DMS79 treated with DMSO at 0.1 percent for 48 hours (cell line): ENCODE data around the gene LCP1.
"Not testable (repeated sequence)": the region's sequence is repeated elsewhere in the genome, so short reads cannot be mapped to it uniquely, and the experiment has no call there.

ENCODE experiments used
- DNase-seq: peaks from one replicate; lab custom pipeline; 2025; lab: John Stamatoyannopoulos, UW

The LCP1 gene, protein sequence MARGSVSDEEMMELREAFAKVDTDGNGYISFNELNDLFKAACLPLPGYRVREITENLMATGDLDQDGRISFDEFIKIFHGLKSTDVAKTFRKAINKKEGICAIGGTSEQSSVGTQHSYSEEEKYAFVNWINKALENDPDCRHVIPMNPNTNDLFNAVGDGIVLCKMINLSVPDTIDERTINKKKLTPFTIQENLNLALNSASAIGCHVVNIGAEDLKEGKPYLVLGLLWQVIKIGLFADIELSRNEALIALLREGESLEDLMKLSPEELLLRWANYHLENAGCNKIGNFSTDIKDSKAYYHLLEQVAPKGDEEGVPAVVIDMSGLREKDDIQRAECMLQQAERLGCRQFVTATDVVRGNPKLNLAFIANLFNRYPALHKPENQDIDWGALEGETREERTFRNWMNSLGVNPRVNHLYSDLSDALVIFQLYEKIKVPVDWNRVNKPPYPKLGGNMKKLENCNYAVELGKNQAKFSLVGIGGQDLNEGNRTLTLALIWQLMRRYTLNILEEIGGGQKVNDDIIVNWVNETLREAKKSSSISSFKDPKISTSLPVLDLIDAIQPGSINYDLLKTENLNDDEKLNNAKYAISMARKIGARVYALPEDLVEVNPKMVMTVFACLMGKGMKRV

DNA sequence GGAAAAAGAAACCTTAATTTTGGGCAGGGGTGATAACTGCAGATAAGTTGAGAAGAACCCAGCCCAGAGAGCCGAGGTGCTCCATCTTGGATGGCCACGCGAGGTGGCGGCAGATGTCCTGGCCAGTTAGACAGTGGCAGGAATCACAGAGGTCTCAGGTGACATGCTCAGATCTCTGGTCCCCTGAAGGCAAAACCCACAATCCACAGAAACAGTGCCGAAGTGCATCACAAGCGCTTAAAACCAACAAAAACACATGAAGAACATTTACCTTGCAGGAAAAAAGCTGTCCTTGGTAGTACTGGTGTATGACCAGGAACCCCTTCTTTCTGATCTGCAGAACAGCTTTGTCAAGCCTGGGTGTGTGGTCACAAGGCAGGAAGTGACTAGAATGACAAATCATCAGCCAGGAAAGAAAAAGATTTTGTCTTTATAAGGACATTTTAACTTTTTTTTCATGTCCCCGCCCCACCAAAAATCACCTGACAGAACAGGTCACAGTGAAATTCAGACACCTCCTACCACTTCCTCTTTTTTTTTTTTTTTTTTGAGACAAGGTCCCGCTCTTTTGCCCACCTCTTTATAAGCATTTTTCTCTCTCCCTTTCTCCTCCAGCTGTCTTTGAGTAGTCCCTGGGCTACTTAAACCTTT lies at the start of gene LCP1:
Gene LCP1 (minus strand): TSS at position 338 of the 651 bp plus-strand sequence. CDS start 22,515 bp downstream, outside the sequence.
- DNase-seq: no peak

DNA sequence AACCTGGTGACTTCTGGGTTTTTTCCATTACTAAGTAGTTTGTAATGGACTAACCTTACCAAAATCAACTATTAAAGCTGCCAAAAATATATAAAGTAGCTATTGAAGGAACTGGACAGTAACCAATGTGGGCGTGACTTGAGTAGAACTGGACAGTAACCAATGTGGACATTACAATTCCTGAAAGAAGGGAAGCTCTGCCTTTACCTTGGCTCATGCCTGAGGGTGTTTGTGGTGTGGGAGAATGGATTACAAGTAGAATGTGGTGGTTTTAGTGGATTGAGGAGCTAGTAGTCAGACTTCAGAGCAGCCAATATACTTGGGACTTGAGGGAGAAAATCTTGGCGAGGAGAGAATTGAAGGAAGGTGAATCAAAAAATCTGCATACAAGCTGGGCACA lies 47.3 kb upstream of the LCP1 start:
- no peak for DNase-seq

GRCh38 chr13:46220234-46220633 lies 38.3 kb upstream of the LCP1 start:
- DNase-seq: not testable (repeated sequence)

DNA sequence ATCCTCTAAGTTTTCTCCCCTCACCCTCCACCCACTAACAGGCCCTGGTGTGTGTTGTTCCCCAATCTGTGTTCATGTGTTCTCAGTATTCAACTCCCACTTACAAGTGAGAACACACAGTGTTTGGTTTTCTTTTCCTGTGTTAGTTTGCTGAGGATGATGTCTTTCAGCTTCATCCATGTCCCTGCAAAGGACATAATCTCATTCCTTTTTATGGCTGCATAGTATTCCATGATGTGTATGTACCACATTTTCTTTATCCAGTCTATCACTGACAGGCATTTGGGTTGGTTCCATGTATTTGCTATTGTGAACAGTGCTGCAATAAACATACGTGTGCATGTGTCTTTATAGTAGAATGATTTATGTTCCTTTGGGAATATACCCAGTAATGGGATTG lies 32.8 kb upstream of the LCP1 start:
- not testable (repeated sequence) for DNase-seq

GRCh38 chr13:46213242-46213641 lies 31.3 kb upstream of the LCP1 start:
- peak; percentile 10 for DNase-seq

DNA sequence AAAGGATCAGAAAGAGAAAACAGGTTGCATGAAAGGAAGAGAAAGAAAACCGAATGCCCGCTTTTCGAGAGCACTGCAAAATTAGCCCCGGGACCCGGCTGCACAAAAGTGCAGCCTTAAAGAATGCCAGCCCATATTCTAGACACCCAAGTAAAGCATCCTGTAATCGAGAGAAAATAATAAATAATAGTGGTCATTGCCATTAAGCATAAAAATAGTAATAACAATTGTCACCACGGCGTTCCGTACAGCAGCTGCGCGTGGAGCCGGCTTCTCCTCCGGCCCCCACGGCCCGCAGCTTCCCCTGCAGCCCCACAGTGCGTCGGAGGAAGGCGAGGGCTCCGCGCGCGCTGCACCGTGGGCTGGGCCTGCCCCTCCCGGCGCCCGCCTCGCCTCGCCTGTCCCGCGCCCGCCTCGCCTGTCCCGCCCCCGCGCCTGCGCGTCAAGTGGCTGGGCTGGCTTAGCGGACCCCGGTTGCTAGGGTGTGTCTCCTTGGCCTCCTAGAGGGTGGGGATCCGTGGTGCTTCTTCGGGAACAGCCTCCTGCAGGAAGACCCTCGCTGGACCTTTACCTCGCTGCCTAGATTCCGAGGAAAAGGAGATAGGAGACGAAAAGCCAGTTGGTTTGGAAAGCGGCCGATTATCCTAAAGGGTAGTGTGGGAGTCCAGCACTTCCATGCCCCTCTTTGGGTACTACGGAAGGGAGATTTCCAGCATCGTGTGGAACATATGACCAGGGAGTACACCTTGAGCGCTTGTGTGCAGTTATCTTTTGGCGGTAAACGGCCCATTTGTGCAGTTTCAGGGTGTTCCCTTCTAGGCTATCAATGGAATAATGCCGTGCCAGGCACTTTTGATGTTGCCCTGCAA lies 29.7 kb upstream of the LCP1 start, which contains the start of gene LRRC63:
Gene LRRC63 (plus strand): TSS at position 446 of the 869 bp plus-strand sequence. CDS start 1,107 bp downstream, outside the sequence.
- DNase-seq: peak; percentile 64

- peak; percentile 38 for DNase-seq
Measured at GRCh38 chr13:46211116-46211482, 29.1 kb upstream of the LCP1 start.

DNA sequence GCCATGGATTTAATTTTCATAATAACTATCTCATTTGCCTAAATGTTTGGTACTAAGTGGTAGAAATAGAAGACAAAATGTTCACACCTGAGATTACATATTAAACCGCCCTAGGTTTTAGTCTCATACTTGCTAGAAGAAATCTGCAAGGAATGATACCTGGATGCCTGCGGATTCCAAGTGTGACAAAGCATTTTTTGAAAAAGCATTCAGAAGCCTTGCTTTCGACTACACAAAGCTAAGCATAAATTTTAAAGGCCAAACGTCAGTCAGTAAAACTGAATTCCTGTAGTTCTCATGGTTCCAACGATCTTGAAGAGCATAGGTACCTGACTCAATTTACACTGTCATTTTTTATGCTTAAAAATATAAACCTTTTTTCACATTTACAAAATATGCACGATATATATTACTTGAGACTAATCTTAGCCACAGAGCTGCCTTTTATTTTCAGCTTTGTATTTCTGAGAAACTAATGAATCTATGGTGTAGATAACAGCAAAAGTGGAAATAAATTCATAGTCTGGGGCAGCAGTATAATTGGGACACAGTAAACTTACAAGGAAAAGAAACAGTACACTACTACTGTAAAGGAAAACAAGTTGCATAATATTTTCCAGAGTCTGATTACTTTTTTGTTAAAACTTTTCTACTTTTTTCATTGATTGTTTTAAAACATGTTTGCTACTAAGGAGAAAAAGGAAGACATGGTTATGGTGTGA lies 28.5 kb upstream of the LCP1 start:
- DNase-seq: no peak

DNA sequence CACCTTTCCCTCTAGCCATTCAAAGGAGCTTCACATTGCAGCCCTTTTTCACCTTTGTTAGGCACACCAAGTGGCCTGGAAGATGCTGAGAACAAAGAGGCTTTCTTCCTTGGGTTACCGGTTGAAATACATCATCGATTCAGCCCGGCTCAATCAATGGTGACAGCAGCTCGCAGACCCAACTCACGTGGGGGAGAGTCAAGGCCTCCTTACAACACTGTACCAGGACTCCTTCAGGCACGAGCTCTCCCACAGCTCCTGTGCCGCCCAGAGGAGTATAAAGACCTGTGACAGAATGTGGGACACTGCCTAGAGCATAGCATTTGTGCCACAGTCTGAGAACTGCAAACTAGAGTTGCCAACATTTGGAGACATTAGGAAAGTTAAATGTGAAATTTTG lies 25.9 kb upstream of the LCP1 start:
- DNase-seq: no peak

DNA sequence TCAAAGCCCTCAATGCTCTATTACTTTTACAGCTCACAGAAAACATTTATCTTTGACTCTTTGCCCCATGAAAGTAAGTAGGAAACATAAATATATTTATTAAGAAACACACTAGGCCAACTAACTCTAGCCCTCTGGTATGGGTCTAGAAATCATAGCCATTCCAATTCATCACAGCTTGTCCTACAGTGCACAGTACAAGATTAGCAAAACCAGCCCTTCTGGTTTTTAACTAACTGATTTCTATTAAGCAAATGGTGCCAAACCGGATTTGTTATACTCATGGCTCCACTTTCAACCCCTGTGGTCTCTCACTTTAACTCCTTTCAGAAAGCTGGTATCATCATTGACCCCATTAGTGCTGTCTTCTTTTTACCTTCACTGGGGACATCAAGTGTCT lies 24.2 kb upstream of the LCP1 start:
- DNase-seq: no peak

GRCh38 chr13:46202966-46203365 lies 21.0 kb upstream of the LCP1 start:
- DNase-seq: no peak

GRCh38 chr13:46202188-46202795 lies 20.3 kb upstream of the LCP1 start:
- DNase-seq: no peak

GRCh38 chr13:46198696-46199193 lies 16.8 kb upstream of the LCP1 start:
- DNase-seq: no peak

GRCh38 chr13:46197299-46198048 lies 15.5 kb upstream of the LCP1 start:
- no peak for DNase-seq

DNA sequence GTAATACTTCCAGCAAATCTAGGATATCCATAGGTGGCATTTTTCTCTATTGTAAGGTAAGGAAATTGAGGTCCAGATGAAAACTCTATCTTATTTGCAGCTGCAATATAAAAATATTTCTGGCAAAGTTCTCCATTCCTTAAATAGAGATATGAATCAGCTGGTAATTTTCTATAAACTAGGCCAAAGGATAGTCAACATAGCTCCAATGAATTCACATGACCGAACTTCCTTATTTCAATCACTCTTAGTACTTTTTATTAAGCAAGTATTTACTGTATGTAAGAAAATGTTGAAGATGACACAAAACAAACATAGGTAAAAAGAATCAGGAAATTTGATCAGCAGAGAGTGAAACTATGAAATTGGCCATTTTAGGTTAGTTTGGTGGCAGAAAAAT lies 13.0 kb upstream of the LCP1 start:
- no peak for DNase-seq

GRCh38 chr13:46192412-46192811 lies 10.4 kb upstream of the LCP1 start:
- no peak for DNase-seq

DNA sequence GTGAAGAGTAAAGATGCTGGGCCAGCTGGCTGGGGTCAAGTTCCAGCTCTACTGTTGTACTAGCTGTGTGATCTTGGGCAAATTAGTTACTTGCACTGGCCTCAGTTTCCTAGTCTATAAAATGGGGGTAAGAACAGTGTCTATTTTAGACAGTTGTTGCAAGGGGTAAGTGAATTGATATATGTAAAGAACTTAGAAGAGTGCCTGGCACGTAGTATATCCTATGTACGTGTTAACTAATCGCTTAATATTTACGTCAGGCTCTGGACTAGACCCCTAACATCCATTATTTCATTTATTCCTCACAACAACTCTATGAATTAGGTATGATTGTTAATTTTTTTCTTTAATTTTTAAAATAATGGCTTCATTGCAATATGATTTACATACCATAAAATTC lies 3.7 kb upstream of the LCP1 start:
- DNase-seq: no peak

GRCh38 chr13:46184277-46184699 lies 2.3 kb upstream of the LCP1 start:
- peak; percentile 12 for DNase-seq

DNA sequence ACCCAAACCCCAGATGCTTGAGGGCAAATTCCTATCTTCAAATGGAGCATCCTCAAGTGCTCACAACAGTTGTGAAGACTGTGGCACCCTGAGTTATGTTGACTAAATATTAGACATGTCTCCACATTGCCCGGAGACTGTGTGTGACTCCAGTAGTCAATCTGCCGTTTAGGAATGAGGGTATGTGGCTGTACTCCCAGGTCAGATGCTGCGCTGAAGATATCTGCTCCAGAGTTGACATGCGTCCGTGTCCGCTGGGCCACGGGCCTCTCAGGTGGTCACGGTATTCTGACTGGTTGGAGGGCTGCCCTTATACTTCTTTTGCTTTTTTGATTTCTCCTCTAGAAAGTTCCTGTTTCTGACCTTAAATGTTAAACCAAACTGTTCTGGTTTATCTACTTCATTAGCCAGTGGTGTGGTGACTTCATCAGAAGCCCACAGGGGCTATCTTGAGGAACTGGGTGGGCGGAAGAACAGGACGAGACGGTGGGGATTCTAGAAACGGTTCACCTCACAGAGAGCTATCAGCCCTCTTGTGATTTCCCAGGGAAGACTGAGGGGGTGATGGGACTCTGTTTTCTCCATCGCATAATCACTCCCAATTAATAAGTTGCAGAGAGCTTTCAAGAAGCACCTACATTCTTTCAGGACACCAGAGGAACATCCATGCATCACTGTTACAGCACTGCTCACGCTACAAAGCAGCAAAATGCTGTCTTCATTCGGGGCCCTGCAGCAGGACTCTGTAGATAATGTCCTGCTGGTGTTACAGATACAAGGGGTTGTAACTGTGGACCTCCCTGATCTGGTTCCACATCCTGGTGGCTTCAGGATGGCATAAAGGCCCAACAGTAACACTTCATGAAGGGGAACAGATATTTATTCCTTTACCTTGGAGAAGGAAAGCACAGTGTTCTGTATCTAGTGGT lies 1.3 kb upstream of the LCP1 start:
- no peak for DNase-seq
